ENCODE data around the gene TAF10.

TAF10 gene

DNA sequence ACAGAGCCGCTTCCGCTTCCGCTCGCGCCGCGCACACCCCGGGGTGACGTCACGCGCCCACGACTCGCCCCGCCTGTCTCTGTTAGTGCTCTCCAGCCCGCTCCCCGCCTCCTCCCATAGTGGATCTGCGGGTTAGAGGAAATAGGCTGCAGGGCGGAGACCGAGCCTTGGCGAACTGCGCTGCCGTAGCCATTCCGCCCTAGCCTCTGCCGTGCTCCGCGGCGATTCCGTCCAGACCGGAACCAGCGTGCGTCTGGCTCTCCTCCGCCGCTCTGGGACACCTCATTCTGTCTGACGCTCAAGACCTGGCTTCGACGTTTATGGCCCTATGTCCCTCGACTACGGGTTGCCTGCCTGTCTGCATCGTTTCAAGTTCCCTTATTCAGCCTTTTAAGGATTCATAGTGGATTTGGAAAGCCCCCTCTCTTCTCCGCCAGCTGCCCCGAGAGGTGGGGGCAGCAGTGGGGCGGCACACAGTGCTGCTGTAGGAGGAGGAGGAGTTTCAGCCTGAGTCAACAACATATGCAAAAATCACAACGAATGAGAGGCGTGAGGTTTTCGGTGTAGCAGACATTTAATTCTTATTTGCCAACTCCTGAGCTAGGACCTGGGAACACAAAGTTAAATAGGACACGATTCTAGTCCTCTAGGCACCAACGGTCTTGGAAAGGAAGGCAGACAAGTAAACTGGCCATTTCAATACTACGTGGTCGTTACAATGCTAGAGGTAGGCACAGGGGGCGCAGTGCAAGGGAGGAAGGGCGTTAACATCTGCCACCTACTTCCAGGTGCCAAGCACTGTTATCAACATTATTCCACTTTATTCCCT, at the start of gene TAF10:
Gene TAF10 (minus strand): TSS at position 4 of the 829 bp plus-strand sequence. CDS start 27 bp downstream, outside the sequence.
- DNase-seq (ENCODE audit: low read depth), result peak; percentile 96

DNA sequence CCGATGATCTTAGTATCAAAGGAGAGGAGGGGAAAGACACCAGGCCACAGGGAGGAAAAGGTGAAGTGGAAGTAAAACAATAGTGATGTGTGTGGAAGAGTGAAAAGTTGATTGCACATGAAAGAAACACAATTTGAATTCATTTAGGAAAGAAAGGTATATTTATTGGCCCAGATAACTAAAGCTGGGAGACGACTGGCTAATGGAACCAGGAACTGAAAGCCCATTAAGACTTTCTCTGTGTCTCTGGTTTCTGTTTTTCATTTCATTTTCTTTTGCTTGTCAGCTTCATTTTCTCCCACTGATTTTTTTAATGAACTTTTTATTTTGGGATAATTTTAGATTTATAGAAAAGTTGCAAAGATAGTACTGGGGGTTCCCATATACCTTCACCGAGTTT, 48.7 kb upstream of the TAF10 start:
- no peak for DNase-seq (ENCODE audit: low read depth)

DNA sequence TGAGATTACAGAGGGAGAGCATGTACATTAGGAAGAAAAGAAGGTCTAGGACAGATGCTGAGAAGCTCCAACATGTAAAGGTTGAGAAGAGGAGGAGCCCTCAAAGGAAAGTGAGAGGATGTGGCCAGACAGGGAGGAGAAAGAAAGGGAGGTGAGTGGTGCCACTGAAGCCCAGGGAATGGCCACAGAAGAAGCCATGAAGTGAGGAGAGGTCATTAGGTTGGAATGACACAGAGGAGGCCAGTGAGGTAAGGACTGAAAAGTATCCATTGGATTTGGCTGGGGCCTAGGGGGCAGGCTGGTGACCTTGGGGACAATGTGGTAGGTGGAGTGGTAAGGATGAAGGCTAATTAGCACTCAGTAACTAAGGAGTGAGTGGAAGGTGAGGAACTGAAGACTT, 46.6 kb upstream of the TAF10 start:
- no peak for DNase-seq (ENCODE audit: low read depth)

DNA sequence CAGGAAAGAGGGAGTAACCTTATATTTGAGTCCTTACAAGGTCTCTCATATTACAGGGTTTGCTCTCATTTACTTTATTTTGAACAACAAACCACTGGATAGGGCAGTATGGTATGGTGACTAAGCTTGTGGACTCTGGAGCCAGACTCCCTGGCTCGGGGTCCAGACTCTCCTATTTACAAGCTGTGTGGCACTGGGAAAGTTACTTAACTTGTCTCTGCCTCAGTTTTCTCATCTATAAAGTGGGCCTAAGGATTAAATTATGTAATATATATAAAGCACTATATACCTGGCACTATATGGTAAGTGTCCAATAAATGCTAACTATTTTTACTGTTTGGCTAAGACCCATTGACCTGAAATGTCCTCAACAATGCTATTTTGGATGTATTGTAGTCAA, 45.3 kb upstream of the TAF10 start:
- no peak for DNase-seq (ENCODE audit: low read depth)

DNA sequence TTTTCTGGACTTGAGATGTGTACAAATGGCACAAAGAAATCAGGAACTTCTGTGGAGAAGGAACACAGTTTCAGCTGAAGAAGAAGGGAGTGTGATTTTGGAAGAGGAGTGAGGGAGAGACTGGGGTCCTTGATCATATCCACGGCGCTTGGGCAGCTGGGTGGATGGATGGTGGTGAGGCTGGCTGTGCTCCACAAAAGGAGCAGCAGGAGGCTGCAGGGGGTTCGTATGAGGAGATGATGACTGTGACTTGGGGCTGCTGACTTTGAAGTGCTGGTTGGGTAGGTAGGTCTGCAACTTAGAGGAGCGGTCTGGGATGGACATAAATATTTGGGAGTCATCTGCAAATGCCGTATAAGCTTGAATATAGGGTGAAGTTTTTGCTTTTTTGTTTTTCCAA, 44.9 kb upstream of the TAF10 start:
- DNase-seq (ENCODE audit: low read depth), result no peak

DNA sequence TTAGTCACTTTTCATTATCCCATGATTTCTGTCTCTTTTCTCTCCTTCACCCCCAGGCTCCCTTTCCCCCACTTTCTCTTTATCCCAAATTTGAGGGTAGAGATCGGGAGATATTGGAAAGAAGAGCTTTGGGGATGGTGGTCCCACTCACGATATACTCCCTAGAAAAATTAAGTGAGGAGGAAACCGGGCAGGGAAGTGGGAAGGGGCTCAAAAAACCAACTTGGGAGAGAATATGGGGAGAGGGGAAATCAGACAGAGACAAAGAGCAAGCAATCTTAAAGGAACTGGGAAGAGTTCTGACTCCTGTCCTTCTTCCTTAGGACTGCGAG, 44.5 kb upstream of the TAF10 start:
- no peak for DNase-seq (ENCODE audit: low read depth)

DNA sequence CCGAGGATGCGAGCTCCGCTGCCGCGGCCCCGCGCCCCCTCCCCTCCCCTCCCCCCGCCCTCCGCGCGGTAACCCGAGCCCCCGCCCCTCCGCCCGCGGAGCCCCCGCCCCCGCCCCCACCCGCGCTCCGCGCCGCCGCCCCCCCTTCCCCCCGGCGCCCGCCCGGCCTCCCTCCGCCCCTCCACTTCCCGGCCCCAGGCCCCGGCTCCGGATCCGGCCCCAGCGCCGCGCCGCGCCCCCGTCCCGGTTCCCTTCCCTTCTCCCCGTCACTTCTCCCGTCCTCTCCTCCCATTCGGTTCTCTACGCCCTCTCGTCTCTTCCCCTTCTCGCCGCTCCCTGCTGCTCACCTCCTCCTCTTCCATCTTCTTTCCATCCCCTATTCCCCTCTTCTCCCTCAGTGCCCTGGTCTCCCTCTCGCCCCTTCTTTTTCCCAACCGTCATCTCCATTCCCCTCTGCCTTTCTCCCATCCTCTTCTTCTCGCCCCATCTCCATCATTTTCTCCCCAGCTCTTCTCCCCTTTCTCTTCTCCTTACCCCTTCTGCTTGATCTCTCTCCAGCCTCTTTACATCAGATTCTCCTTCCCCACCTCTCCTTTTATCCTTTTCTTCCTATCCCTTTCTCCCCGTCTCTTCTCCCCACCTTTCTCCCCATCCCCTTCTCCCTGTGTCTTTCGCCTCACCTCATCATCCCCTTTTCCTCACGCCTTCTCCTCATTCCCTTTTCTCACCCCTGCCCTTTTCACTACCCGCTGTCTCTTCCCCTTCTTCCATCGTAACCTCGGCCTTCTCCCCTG, 44.0 kb upstream of the TAF10 start, which contains the start of gene DCHS1:
Gene DCHS1 (minus strand): TSS at position 20 of the 794 bp plus-strand sequence. CDS start 14,196 bp downstream, outside the sequence.
- no peak for DNase-seq (ENCODE audit: low read depth)

DNA sequence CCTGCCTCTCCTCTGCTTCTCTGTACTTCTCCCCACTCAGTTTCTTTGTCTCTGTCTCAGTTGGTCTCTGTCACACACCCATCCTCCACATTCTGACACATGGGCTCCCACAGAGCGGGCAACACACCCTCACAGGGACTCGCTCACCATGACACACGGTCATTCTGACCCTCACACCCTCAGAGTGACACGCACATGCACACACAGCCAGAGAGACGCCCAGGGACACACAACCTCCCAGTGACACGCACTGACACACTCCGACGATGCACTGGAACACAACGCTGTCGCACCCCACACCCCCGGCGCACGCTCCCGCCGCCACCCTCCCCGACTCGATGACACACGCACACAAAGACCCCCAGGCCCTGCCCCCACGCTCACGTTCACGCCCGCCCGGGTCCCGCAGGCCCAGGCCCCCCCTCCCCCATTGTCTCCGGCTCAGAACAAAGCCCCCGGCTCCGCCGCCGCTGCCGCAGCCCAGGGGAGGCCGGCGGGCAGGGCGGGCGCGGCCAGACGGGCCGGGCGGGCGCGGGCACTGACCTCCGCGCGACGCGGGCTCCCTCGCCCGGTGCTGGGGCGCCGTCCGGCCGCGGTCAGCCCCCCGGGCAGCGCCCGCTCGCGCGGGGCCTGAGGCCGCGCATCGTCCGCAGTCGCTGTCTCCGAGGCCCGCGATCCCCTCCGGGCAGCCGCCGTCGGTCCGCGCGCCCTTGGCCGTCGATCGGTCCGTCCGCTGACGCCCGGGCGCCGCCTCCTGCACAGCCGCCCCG, 43.2 kb upstream of the TAF10 start:
- DNase-seq (ENCODE audit: low read depth), result no peak

DNA sequence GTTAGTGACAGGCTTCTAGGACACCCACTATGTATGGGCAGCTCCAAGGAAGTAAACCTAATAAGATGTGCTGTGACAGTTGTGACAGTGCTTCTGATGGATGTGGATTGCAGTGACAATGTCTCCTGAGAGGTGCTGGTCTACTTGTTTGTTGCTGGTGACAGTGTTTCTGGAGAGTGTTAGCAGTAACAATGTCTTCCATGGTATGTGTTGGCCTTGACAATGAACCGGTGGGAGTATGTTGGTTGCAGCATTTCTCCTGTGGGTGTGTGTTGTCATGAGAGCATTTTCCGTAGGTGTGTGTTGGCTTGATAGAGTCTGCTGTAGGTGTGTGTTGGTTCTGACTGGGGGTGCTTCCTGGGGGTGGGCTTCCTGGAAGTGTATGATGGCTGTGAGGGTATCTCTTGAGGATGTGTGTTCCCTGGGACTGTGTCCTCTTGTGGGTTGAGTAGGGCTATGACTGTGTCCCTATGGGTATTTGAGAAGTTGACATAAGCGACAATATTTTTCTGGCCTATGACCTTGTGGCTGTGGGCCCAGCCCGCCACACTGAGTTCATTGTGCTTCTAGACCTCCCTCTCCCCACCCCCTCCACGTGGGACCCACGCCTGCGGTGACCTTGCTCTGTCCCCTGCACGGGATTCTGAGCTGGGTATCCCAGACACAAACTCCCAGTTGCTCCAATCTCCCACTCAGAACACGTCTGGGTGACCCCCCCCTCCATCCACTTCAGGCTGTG, 42.4 kb upstream of the TAF10 start:
- no peak for DNase-seq (ENCODE audit: low read depth)

DNA sequence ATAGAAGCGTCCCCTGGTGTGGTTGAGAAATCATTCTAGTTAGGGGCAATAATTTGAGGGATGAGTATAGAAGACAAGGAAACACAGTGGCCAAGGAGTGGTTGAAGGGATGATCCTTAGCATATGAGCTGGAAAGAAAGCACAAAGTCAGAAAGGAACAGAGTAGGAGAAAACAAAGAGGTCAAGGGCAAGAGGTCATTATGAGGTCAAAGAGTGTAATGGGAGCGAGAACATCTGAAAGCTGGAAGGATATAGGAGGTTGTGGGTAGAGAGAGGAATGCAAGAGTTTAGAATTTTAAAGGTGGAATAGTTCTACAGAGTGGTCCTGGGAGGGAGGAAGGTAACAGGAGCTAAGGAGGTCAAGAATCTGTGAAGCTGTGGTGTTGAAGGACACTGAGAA, 41.6 kb upstream of the TAF10 start:
- DNase-seq (ENCODE audit: low read depth), result no peak

DNA sequence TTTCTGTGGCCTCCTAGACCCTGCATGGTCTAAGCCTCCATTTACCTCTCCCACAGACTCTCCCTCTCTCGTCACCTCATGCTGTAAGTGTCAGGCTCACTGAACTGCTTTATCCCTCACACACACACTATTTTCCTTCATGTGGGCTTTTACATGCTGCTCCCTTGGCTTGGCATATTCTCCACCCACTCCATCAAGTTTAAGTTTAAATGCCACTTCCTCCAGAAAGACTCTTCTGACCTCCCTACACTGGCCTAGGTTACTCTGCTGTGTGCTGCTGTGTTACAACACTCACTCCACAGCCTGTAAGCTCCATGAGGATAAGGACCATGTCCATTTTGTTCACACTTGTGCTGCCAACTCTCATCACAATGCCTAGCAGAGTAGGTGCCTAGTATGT, 41.1 kb upstream of the TAF10 start:
- no peak for DNase-seq (ENCODE audit: low read depth)

DNA sequence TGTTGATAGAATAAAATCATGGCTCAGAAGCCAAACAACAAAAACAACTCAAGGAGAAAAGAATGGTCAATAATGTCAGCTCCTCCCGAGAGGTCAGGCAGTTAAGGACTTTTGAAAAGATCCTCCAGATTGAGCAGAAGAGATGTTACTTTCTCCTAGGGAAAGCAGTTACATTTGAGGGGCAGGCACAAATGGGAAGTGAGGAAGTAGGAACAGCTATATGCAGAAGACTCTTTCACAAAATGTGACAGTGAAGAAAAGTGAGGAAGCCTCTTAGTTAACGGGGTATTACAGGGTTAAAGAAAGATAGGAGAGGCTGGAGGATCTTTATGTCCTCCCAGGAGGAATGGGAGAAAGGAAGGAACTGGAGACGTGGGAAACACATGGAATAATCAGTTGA, 40.2 kb upstream of the TAF10 start:
- no peak for DNase-seq (ENCODE audit: low read depth)

DNA sequence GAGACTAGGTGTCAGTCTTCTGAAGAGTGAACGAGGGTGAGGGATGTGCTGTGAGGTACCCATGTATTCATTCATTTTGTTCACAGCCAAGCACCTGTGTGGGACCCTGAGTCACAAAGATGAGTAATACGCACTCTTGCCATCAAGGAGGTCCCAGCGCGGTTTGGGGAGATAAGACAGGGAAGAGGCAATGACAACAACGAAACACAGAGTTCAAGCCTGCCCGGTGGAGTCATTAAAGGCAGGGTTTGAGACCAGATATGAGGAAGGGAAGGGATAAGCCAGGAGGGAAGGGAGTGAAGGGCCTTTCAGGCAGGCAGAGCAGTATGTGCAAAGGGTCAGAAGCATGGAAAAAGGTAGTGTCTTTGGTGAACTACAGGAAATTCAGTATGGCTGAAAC, 39.0 kb upstream of the TAF10 start:
- no peak for DNase-seq (ENCODE audit: low read depth)

DNA sequence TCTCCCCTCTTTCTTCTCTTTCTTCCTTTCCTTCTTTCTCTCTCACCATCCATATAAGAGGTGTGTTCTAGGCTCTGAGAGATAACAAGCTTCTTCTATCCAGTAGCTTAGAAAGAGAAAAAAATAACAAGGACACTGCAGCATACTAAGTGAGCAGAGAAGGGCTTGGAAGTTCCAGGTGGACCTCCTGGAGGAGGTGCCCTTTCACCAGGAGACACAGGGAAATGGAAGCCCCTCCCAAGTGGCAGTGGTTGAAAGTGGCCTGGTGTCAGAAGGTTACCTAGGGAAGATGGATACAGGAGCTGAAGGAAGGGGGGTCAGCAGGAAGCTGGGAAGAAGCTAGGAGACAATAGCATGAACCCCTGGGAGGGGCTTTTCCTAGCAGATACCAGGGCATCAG, 38.1 kb upstream of the TAF10 start:
- no peak for DNase-seq (ENCODE audit: low read depth)

DNA sequence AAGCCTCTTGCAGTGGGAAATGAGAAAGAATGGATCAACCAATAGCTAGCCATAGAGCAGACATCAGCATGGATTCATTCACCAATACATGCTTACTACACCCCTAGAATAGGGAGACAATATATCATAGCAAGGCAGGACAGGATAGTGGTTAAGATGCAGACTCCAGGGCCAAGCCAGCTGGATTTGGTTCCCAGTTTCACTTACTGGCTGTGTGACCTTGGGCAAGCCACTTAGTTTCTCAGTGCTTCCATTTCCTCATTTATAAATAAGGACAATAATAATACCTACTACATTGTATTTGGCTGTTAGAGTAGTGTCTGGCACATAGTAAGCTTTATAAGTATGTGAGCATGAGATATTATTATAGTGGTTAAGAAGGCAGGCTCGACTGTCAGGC, 36.5 kb upstream of the TAF10 start:
- DNase-seq (ENCODE audit: low read depth), result no peak

DNA sequence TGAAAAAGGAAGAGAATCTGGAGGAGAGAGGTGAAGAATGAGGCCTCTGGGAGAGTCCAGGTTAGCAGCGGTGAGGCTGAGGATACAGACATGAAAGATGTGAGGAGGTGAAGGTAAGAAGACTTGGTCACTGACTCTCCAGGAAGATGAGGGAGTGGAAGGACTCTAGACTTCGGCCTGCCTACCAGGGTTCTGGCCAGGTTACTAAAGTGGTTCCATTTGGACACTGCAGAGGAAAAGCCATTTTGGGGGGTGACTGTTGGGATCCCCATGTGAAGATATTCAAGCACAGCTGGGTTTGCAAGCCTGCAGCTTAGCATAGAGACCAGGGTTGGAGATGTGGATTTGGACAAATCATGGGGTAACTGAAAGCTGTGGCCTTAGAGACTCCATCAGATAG, 35.8 kb upstream of the TAF10 start:
- DNase-seq (ENCODE audit: low read depth), result no peak

DNA sequence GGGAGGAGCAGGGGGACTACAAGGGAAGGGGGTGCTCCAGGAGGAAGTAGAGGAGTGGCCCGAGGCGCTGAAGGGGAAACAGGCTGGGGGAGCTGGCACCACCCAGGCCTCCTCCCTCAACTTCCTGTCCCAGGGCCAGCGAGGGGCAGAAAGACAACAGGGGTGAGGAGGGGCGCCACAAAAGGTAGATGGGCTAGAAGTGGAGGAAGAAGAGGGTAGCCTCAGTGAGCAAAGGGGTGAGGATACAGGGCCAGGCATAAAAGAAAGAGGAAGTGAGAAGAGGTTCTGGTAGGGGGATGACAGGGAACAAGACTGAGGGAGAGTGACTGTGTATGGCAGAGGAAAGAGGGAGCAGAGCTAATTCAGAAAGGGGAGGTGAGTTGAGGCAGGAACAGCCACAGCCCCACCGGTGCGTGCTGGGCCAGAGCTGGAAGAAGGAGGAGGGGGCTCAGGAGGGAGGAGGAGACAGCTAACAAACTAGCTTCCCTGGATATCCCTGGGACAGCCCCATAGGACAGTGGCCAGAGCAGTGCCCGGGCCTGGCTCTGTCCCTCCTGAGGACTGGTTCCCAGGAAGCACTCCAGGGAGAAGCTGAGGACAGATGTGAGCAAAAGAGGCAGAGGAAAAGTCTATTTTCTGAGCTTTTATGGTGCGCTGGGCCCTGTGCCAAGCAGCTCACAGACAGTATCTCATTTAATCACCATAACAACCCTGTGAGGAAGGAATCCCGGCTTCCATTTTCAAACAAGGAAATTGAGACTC, 35.1 kb upstream of the TAF10 start:
- DNase-seq (ENCODE audit: low read depth), result no peak

DNA sequence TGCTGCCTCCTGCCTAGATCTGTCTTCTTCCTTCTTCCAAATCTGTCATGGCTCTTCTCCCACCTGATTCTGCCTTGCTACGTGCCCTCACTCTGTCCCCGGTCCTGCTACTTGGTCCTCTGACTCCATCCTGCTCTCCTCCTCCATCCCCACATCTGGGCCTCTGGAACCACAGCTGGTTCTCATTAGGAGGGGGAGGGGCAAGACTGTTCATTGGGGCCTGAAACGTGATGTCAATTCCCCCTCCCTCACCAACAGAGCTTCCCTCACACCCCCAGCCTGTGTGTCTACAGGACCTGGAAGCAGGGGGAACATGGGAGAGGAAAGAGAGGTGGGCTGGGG, 34.5 kb upstream of the TAF10 start:
- DNase-seq (ENCODE audit: low read depth), result no peak

DNA sequence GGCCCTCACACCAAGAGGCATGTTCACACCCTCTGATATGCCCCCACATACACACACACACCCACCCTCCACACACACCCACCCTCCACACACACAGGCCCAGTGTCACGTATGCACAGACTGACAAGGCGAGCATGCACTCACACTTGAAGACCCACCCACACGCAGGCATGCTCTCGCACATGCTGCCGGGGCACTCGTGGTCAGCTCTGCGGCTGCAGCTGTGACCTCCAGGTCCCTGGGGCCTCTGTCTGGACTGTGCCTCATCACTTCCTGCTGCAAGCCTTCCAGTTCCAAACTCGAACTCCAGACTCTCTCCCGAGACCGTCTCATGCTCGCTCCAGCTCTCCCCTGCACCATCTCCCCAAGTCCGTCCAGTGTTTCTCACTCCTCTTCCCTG, 34.1 kb upstream of the TAF10 start:
- no peak for DNase-seq (ENCODE audit: low read depth)

DNA sequence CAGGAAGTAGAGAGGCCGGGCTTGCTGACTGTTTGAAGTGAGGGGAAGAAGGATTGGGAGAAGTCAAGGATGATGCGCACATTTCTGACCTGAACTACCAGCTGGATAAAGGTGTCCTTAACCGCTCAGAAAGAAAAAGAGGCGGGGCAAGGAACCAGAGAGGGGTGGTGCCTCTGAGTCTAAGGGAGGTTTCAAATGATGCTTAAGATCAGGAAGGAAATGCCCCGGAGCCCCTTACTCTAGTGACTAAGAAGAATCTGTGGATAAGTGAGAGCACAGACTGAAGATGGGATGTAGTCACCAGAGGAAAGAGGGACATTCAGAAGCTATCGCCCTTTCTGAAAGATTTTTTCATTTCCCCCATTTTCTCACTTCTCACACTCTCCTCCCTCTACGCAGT, 30.9 kb upstream of the TAF10 start:
- DNase-seq (ENCODE audit: low read depth), result no peak

DNA sequence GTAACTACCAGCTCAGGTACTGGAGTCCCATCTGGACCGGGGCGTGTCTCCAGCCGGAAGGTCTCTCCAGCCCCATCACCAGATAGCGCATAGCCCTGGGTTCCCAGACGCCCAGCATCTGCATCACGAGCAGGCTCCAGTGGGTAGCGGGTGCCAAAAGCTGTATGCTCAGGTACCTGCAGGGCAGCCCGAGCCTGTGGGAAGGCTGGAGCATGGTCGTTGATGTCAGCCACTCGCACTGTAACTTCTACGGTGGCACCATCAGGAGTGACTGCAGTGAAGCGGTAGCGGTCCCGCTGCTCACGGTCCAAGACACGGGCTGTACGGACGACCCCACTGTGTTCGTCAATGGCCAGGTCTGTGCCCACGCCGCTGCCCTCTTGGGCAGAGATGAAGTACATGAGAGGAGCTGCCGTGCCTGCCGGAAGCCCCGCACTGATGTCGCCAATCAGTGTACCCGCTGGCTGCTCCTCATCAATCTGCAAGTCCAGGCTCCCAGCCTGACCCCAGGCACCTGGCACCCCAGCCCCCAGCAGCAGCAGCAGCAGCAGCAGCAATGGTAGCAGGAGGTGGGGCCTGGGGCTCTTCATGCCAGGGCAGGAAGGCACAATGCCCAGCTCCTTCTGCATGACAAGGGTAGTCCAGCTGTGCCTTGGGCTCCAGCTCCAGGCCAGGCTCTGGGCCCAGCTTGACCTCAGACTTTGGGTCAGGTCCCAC, 29.1 kb upstream of the TAF10 start:
- DNase-seq (ENCODE audit: low read depth), result no peak

Data from activated T-cell treated with anti-CD3 and anti-CD28 coated beads for 48 hours (primary cell).